HCT116 (cell line): ENCODE results near the gene RGS7. TPM values are rescaled to one million over a fixed set of nuclear protein-coding genes. Genes with fewer than 3 reads are reported as not detected.

ENCODE experiments used
- ATAC-seq: fragments of 200-7000 bp; cut with Tn5 transposase; 2 replicates; pipeline ENCODE4 v1.9.1; 2020; ENCODE audit warnings: mild to moderate bottlenecking, moderate library complexity
- BruUV-seq: library from RNA; stranded (reverse); fragments of 400-500 nt; replicated peaks from 2 replicates; lab custom pipeline; 2021; lab: Mats Ljungman, UMichigan
- CTCF ChIA-PET: fragments of 300-600 bp; sonication (Branson Sonifier 250); formaldehyde crosslinking; loops from one replicate; lab custom pipeline; 2021; ENCODE audit warnings: antibody characterized with exemption; lab: Charles Lee
- POLR2A ChIA-PET: fragments of 300-600, 350-600 bp; sonication (Branson Sonifier 250); formaldehyde crosslinking; loops from one replicate; lab custom pipeline; 2021; ENCODE audit warnings: antibody characterized with exemption; lab: Charles Lee
- RAD21 ChIA-PET, 2 experiments: fragments of 300-600 bp; sonication (Branson Sonifier 250); formaldehyde crosslinking; loops; one replicate each; lab custom pipeline; 2023; ENCODE audit warnings: low total read pairs in 2 of 2; ENCODE audit not compliant: uncharacterized antibody in 2 of 2, unreplicated experiment in 2 of 2, low non-redundant PET in 1 of 2; lab: Charles Lee
- DNase-seq: peaks from one replicate; pipeline ENCODE4 v3.0.0-alpha.2; 2010; ENCODE audit warnings: low read depth, low spot score
- H2AFZ ChIP-seq: fragments of 200-600 bp; shearing (Covaris generic), sonication (generic); 2 replicates; pipeline ENCODE4 v1.6.1; 2017; ENCODE audit warnings: low read depth, mixed run types, mixed read lengths, antibody characterized with exemption, low read length; ENCODE audit not compliant: poor library complexity, severe bottlenecking
- H3K27ac ChIP-seq: 2 replicates; pipeline ENCODE4 v1.5.1; 2012; ENCODE audit warnings: low read depth, low read length
- H3K27me3 ChIP-seq: fragments of 200-600 bp; sonication (generic); 2 replicates; pipeline ENCODE4 v1.6.1; 2016; ENCODE audit warnings: mixed run types, low read length, mixed read lengths; ENCODE audit not compliant: insufficient read depth
- H3K36me3 ChIP-seq, 2 experiments: fragments of 200-500 bp in 1 of 2; fragments of 200-600 bp in 1 of 2; sonication (Bioruptor generic) in 1 of 2; sonication (generic) in 1 of 2; 2 replicates each; pipeline versions ENCODE4 v1.5.1 to v1.6.1; 2014 to 2016; ENCODE audit warnings: low read length in 2 of 2, inconsistent platforms in 1 of 2, mixed read lengths in 1 of 2, mixed run types in 1 of 2; ENCODE audit not compliant: insufficient read depth in 2 of 2, control insufficient read depth in 1 of 2
- H3K4me1 ChIP-seq, 2 experiments: fragments of 200-600 bp in 1 of 2; sonication (generic) in 1 of 2; 2 replicates each; pipeline versions ENCODE4 v1.5.1 to v1.6.1; 2012 to 2017; ENCODE audit warnings: low read length in 2 of 2, inconsistent platforms in 1 of 2, mild to moderate bottlenecking in 1 of 2, mixed read lengths in 1 of 2, mixed run types in 1 of 2, moderate library complexity in 1 of 2; ENCODE audit not compliant: insufficient read depth in 2 of 2, control insufficient read depth in 1 of 2
- H3K4me2 ChIP-seq: fragments of 200-600 bp; sonication (generic); 2 replicates; pipeline ENCODE4 v1.6.1; 2017; ENCODE audit warnings: mixed run types, low read length, mixed read lengths
- H3K4me3 ChIP-seq, 2 experiments: fragments of 200-600 bp in 1 of 2; sonication (generic) in 1 of 2; replicated peaks in 1 of 2; 2 replicates each; pipeline ENCODE4 v1.5.1; 2011 to 2016; ENCODE audit warnings: low read length in 2 of 2, control low read depth in 1 of 2, low read depth in 1 of 2, mild to moderate bottlenecking in 1 of 2, mixed read lengths in 1 of 2, mixed run types in 1 of 2
- H3K79me2 ChIP-seq: fragments of 200-600 bp; sonication (generic); 2 replicates; pipeline ENCODE4 v1.6.1; 2017; ENCODE audit warnings: mild to moderate bottlenecking, mixed run types, low read length, moderate library complexity, mixed read lengths; ENCODE audit not compliant: insufficient read depth
- H3K9ac ChIP-seq: fragments of 200-600 bp; sonication (generic); 2 replicates; pipeline ENCODE4 v1.6.1; 2016; ENCODE audit warnings: low read length, mixed read lengths
- H3K9me2 ChIP-seq: fragments of 200-600 bp; sonication (generic), shearing (Covaris generic); 2 replicates; pipeline ENCODE4 v1.6.1; 2017; ENCODE audit warnings: mixed run types, mild to moderate bottlenecking, moderate library complexity; ENCODE audit not compliant: insufficient read depth
- H3K9me3 ChIP-seq, 2 experiments: fragments of 200-500 bp in 1 of 2; fragments of 200-600 bp in 1 of 2; sonication (Bioruptor generic) in 1 of 2; sonication (generic) in 1 of 2; 2 replicates each; pipeline ENCODE4 v1.6.1; 2014 to 2017; ENCODE audit warnings: low read length in 2 of 2, mixed read lengths in 2 of 2, inconsistent platforms in 1 of 2, low read depth in 1 of 2, mild to moderate bottlenecking in 1 of 2, mixed run types in 1 of 2, moderate library complexity in 1 of 2; ENCODE audit not compliant: control insufficient read depth in 1 of 2, insufficient read depth in 1 of 2
- H4K20me1 ChIP-seq: fragments of 200-600 bp; sonication (generic), shearing (Covaris generic); 2 replicates; pipeline ENCODE4 v1.6.1; 2017; ENCODE audit warnings: mixed run types, mild to moderate bottlenecking, moderate library complexity; ENCODE audit not compliant: insufficient read depth
- ELF1 ChIP-seq: IDR thresholded peaks from 2 replicates; pipeline ENCODE4 v1.6.1; 2012; ENCODE audit warnings: low read depth, borderline replicate concordance
- EZH2 ChIP-seq: fragments of 200-600 bp; sonication (generic); IDR thresholded peaks from 2 replicates; pipeline ENCODE4 v1.6.1; 2017; ENCODE audit warnings: antibody characterized with exemption, mixed run types
- EZH2phosphoT487 ChIP-seq: fragments of 200-600 bp; IDR thresholded peaks from 2 replicates; pipeline ENCODE4 v1.6.1; 2018; ENCODE audit warnings: antibody characterized with exemption, borderline replicate concordance
- FOSL1 ChIP-seq: IDR thresholded peaks from 2 replicates; pipeline ENCODE4 v1.6.1; 2012; ENCODE audit warnings: low read depth
- POLR2A ChIP-seq: IDR thresholded peaks from 2 replicates; pipeline ENCODE4 v1.7.0; 2011; ENCODE audit warnings: borderline replicate concordance; ENCODE audit not compliant: insufficient read depth, insufficient read length; ENCODE audit errors: extremely low read depth
- SIN3A ChIP-seq: IDR thresholded peaks from 2 replicates; pipeline ENCODE4 v1.6.1; 2012; ENCODE audit warnings: low read depth
- SRF ChIP-seq: IDR thresholded peaks from 2 replicates; pipeline ENCODE4 v1.6.1; 2012; ENCODE audit warnings: low read depth
- YY1 ChIP-seq: IDR thresholded peaks from 2 replicates; pipeline ENCODE4 v1.6.1; 2011; ENCODE audit warnings: low read length, low read depth, moderate library complexity, mild to moderate bottlenecking; ENCODE audit not compliant: insufficient replicate concordance; ENCODE audit errors: extremely low read depth
- ZFX ChIP-seq: fragments of 450-650 bp; IDR thresholded peaks from 2 replicates; pipeline ENCODE4 v1.6.1; 2017
- intact Hi-C: fragments of 100-400 bp; cut with micrococcal nuclease; formaldehyde crosslinking; loops from 2 replicates; pipeline ENCODE4 v1.10.0; 2022
- total RNA-seq: library from RNA; stranded (reverse); gene quantifications from one replicate; pipeline ENCODE4 v1.2.1, GENCODE V29; 2021; ENCODE audit not compliant: unreplicated experiment
- TF ChIP-seq, protein P1 (sequence below): IDR thresholded peaks from 2 replicates; pipeline ENCODE4 v1.6.1; 2012; ENCODE audit warnings: low read depth
- TF ChIP-seq, protein P2 (sequence below): IDR thresholded peaks from 2 replicates; pipeline ENCODE4 v1.6.1; 2011; ENCODE audit warnings: mild to moderate bottlenecking, low read length, moderate library complexity; ENCODE audit not compliant: insufficient replicate concordance; ENCODE audit errors: extremely low read depth

The RGS7 gene
- total RNA-seq, 1 experiment from 2014 or later: not detected

DNA sequence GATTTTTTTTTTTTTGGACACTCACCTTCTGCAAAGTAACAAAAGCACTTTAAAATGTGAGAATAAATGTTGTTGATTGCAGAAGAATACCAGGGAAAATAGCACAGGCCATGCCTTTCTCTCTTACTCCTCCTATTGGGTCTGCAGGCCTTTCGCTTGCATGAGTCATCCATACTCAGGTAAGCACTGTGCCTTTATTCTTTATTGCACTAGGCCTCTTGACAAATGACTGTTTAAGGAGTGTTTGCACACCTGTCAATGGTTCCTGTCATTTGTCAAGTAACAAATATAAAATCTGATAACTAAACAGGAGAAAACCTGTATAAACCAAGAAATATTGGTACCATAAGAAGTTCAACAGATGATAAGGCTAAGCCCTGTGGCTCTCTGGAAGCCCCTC, 106.5 kb downstream of the RGS7 start:
- ChIA-PET POLR2A (no interaction called here), RAD21 (interaction anchor here in 1 of 2 experiments (0.6 kb wide), 1 partner anchor 250 kb away, joined by 3 read pairs; no protein-coding TSS in a partner anchor), CTCF (no interaction called here)
- TF ChIP-seq, protein P1, sequence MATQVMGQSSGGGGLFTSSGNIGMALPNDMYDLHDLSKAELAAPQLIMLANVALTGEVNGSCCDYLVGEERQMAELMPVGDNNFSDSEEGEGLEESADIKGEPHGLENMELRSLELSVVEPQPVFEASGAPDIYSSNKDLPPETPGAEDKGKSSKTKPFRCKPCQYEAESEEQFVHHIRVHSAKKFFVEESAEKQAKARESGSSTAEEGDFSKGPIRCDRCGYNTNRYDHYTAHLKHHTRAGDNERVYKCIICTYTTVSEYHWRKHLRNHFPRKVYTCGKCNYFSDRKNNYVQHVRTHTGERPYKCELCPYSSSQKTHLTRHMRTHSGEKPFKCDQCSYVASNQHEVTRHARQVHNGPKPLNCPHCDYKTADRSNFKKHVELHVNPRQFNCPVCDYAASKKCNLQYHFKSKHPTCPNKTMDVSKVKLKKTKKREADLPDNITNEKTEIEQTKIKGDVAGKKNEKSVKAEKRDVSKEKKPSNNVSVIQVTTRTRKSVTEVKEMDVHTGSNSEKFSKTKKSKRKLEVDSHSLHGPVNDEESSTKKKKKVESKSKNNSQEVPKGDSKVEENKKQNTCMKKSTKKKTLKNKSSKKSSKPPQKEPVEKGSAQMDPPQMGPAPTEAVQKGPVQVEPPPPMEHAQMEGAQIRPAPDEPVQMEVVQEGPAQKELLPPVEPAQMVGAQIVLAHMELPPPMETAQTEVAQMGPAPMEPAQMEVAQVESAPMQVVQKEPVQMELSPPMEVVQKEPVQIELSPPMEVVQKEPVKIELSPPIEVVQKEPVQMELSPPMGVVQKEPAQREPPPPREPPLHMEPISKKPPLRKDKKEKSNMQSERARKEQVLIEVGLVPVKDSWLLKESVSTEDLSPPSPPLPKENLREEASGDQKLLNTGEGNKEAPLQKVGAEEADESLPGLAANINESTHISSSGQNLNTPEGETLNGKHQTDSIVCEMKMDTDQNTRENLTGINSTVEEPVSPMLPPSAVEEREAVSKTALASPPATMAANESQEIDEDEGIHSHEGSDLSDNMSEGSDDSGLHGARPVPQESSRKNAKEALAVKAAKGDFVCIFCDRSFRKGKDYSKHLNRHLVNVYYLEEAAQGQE: no peak
- TF ChIP-seq ZFX (no peak), POLR2A (no peak), SRF (no peak), SIN3A (no peak), EZH2 (no peak), EZH2phosphoT487 (no peak), ELF1 (no peak), FOSL1 (no peak), YY1 (no peak)
- TF ChIP-seq, protein P2, sequence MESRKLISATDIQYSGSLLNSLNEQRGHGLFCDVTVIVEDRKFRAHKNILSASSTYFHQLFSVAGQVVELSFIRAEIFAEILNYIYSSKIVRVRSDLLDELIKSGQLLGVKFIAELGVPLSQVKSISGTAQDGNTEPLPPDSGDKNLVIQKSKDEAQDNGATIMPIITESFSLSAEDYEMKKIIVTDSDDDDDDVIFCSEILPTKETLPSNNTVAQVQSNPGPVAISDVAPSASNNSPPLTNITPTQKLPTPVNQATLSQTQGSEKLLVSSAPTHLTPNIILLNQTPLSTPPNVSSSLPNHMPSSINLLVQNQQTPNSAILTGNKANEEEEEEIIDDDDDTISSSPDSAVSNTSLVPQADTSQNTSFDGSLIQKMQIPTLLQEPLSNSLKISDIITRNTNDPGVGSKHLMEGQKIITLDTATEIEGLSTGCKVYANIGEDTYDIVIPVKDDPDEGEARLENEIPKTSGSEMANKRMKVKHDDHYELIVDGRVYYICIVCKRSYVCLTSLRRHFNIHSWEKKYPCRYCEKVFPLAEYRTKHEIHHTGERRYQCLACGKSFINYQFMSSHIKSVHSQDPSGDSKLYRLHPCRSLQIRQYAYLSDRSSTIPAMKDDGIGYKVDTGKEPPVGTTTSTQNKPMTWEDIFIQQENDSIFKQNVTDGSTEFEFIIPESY: no peak
- ATAC-seq (no peak), DNase-seq (no peak)
- Histone ChIP-seq H3K36me3 (no peaks in the 10 kb centered on the region), H3K4me2 (no peak overlapping the region), H3K9me3 (peaks cover 5 to 11% of the 10 kb centered on the region in 2 experiments; a peak in 2 of 4 replicates), H3K27me3 (no peaks in the 10 kb centered on the region), H3K27ac (no peak overlapping the region), H3K9ac (no peak overlapping the region), H3K9me2 (no peaks in the 10 kb centered on the region), H3K4me1 (no peaks in the 10 kb centered on the region), H4K20me1 (no peaks in the 10 kb centered on the region), H3K4me3 (no peak overlapping the region), H3K79me2 (no peaks in the 10 kb centered on the region), H2AFZ (no peak overlapping the region)
- BruUV-seq: no TSS peak
- intact Hi-C loops: no loop called here
